GM04504 (cell line): ENCODE data around the gene BDH1.
A peak's percentile ranks its signal among the peaks of the same experiment; 100 is the strongest.
"Not testable (repeated sequence)": the region's sequence is repeated elsewhere in the genome, so short reads cannot be mapped to it uniquely, and the experiment has no call there.

Source experiments
- DNase-seq: peaks from one replicate; pipeline ENCODE4 v3.0.0-alpha.2; 2012; ENCODE audit warnings: low read depth

Gene BDH1

GRCh38 chr3:197484204-197484901 is 71.4 kb downstream of the BDH1 start:
- DNase-seq = no peak

GRCh38 chr3:197482001-197482400 is 73.8 kb downstream of the BDH1 start:
- DNase-seq = no peak

GRCh38 chr3:197480320-197480719 is 75.4 kb downstream of the BDH1 start:
- no peak for DNase-seq

GRCh38 chr3:197478746-197479668 is 76.8 kb downstream of the BDH1 start:
- no peak for DNase-seq

GRCh38 chr3:197477816-197478215 is 78.0 kb downstream of the BDH1 start:
- not testable (repeated sequence) for DNase-seq

- no peak for DNase-seq
Measured at GRCh38 chr3:197475997-197476525, 79.7 kb downstream of the BDH1 start.

GRCh38 chr3:197475514-197475913 is 80.3 kb downstream of the BDH1 start:
- no peak for DNase-seq

- DNase-seq = no peak
Measured at GRCh38 chr3:197472151-197472550, 83.6 kb downstream of the BDH1 start.

GRCh38 chr3:197471221-197472010 is 84.4 kb downstream of the BDH1 start:
- no peak for DNase-seq

- DNase-seq = peak; percentile 32
Measured at GRCh38 chr3:197468866-197469382, 86.8 kb downstream of the BDH1 start.

GRCh38 chr3:197468167-197468566 is 87.6 kb downstream of the BDH1 start:
- DNase-seq = no peak

GRCh38 chr3:197466586-197467399 is 89.0 kb downstream of the BDH1 start:
- peak; percentile 69 for DNase-seq

GRCh38 chr3:197465996-197466549 is 89.7 kb downstream of the BDH1 start:
- DNase-seq = peak; percentile 59

- no peak for DNase-seq
Measured at GRCh38 chr3:197465197-197465995, 90.4 kb downstream of the BDH1 start.

- no peak for DNase-seq
Measured at GRCh38 chr3:197464794-197465193, 91.0 kb downstream of the BDH1 start.

GRCh38 chr3:197463279-197463678 is 92.5 kb downstream of the BDH1 start:
- DNase-seq = no peak

- no peak for DNase-seq
Measured at GRCh38 chr3:197462808-197463207, 93.0 kb downstream of the BDH1 start.

GRCh38 chr3:197460639-197461038 is 95.1 kb downstream of the BDH1 start:
- DNase-seq = no peak

- DNase-seq = no peak
Measured at GRCh38 chr3:197460002-197460401, 95.8 kb downstream of the BDH1 start.
